NCI-H345 treated with DMSO at 0.1 percent for 48 hours (cell line): Measurements from ENCODE around the gene KATNAL1.
"Not testable (repeated sequence)": the region's sequence is repeated elsewhere in the genome, so short reads cannot be mapped to it uniquely, and the experiment has no call there.

ENCODE experiments used
- DNase-seq: peaks from one replicate; lab custom pipeline; 2025; ENCODE audit not compliant: unreplicated experiment; lab: John Stamatoyannopoulos, UW

Gene KATNAL1

GRCh38 chr13:30222254-30222653, 85.1 kb downstream of the KATNAL1 start:
- DNase-seq, result no peak

GRCh38 chr13:30216111-30216510, 91.2 kb downstream of the KATNAL1 start:
- no peak for DNase-seq

GRCh38 chr13:30212256-30212655, 95.1 kb downstream of the KATNAL1 start:
- no peak for DNase-seq

- no peak for DNase-seq
Measured at GRCh38 chr13:30211745-30212144, 95.6 kb downstream of the KATNAL1 start.

GRCh38 chr13:30204564-30204963, 102.8 kb downstream of the KATNAL1 start:
- DNase-seq, result no peak

- peak; percentile 26 for DNase-seq
Measured at GRCh38 chr13:30196025-30196424, 111.3 kb downstream of the KATNAL1 start.

GRCh38 chr13:30194906-30195305, 112.4 kb downstream of the KATNAL1 start:
- DNase-seq, result no peak

- no peak for DNase-seq
Measured at GRCh38 chr13:30193279-30194234, 113.8 kb downstream of the KATNAL1 start.

- no peak for DNase-seq
Measured at GRCh38 chr13:30192320-30193093, 114.8 kb downstream of the KATNAL1 start.

- no peak for DNase-seq
Measured at GRCh38 chr13:30191491-30192100, 115.8 kb downstream of the KATNAL1 start.

- peak; percentile 45 for DNase-seq
Measured at GRCh38 chr13:30186634-30187415, 120.5 kb downstream of the KATNAL1 start.

- no peak for DNase-seq
Measured at GRCh38 chr13:30181888-30182651, 125.3 kb downstream of the KATNAL1 start.

- peak; percentile 61 for DNase-seq
Measured at GRCh38 chr13:30179597-30180276, 127.6 kb downstream of the KATNAL1 start.

GRCh38 chr13:30178976-30179375, 128.4 kb downstream of the KATNAL1 start:
- DNase-seq, result no peak

GRCh38 chr13:30175166-30175565, 132.2 kb downstream of the KATNAL1 start:
- DNase-seq, result no peak

GRCh38 chr13:30174250-30174649, 133.1 kb downstream of the KATNAL1 start:
- DNase-seq, result not testable (repeated sequence)

- no peak for DNase-seq
Measured at GRCh38 chr13:30173303-30173610, 134.1 kb downstream of the KATNAL1 start.

- DNase-seq, result no peak
Measured at GRCh38 chr13:30172593-30173302, 134.6 kb downstream of the KATNAL1 start.

- DNase-seq, result no peak
Measured at GRCh38 chr13:30170569-30170968, 136.8 kb downstream of the KATNAL1 start.
